Osteocyte (in vitro differentiated cells): ENCODE measurements around the gene PMP22. TPM values are rescaled to one million over a fixed set of nuclear protein-coding genes. Genes with fewer than 3 reads are reported as not detected.
"Not testable (repeated sequence)": the region's sequence is repeated elsewhere in the genome, so short reads cannot be mapped to it uniquely, and the experiment has no call there.

Experiments used
- DNase-seq: peaks from one replicate; pipeline ENCODE4 v3.0.0; 2021; ENCODE audit warnings: mixed read lengths; ENCODE audit not compliant: unreplicated experiment; ENCODE audit errors: extremely low spot score
- H3K27ac Mint-ChIP-seq: one replicate; pipeline ENCODE4 v1.8.0; 2021; ENCODE audit warnings: mild to moderate bottlenecking, mixed read lengths; ENCODE audit not compliant: unreplicated experiment
- H3K27me3 Mint-ChIP-seq: one replicate; pipeline ENCODE4 v1.8.0; 2021; ENCODE audit warnings: mixed read lengths; ENCODE audit not compliant: unreplicated experiment
- H3K36me3 Mint-ChIP-seq: one replicate; pipeline ENCODE4 v1.8.0; 2021; ENCODE audit warnings: mixed read lengths; ENCODE audit not compliant: unreplicated experiment
- H3K4me1 Mint-ChIP-seq: one replicate; pipeline ENCODE4 v1.8.0; 2021; ENCODE audit warnings: mixed read lengths; ENCODE audit not compliant: unreplicated experiment
- H3K4me3 Mint-ChIP-seq: one replicate; pipeline ENCODE4 v1.8.0; 2021; ENCODE audit warnings: mild to moderate bottlenecking, moderate library complexity, mixed read lengths; ENCODE audit not compliant: unreplicated experiment
- H3K9me3 Mint-ChIP-seq: one replicate; pipeline ENCODE4 v1.8.0; 2021; ENCODE audit warnings: mixed read lengths; ENCODE audit not compliant: unreplicated experiment
- CTCF ChIP-seq: fragments of 200-600 bp; sonication (generic); IDR thresholded peaks from 2 replicates; pipeline ENCODE4 v1.5.0; 2021; ENCODE audit warnings: antibody characterized with exemption, mild to moderate bottlenecking, moderate library complexity
- total RNA-seq: library from RNA; stranded (reverse); gene quantifications from 2 replicates; pipeline ENCODE4 v1.2.1, GENCODE V29; 2021

PMP22 gene
- total RNA-seq, 1 donor from 2014 or later: 188 TPM

- no peak overlapping the region for H3K4me3 Mint-ChIP-seq
- peaks cover 75% of the 10 kb centered on the region for H3K36me3 Mint-ChIP-seq
- DNase-seq: no peak
- H3K27me3 Mint-ChIP-seq: no peaks in the 10 kb centered on the region
- H3K9me3 Mint-ChIP-seq: no peaks in the 10 kb centered on the region
- peaks cover 8% of the 10 kb centered on the region for H3K4me1 Mint-ChIP-seq
- no peak for TF ChIP-seq CTCF
- H3K27ac Mint-ChIP-seq: no peak overlapping the region
Observed at GRCh38 chr17:15232517-15232915, 32.6 kb downstream of the PMP22 start.

DNA sequence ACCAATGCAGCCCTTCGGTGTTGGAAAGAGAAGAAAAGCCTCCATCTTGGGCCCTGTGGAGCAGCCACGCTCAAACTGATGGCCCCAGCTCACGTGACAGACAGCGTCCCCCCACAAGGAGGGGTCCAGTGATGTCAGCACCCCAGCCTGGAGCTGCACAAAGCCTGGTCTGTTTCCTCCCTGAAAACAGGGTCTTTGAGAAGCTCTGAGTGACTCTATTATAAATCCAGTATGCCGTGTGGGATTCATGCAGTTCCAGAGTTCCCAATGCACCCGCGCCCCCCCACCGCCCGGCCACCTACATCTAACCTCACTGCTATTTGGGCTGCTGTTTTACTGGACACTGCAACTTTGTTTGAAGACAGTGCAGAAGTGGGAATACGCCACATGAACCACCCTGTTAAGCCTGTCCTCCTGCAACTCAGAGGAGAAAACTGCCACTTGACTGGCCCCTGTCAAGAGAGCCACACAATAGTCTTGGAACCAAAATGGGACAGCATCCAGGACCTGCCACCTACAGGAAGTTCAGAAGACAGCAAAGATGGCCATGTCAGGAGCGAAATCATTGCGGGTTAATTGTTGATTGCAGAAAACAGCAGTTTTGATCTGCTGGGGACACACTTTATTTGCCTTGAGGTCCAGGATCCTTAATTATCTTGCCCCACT lies 33.1 kb downstream of the PMP22 start:
- no peak for DNase-seq
- TF ChIP-seq CTCF: no peak
- Mint-ChIP-seq H3K9me3 (no peaks in the 10 kb centered on the region), H3K4me3 (no peak overlapping the region), H3K4me1 (peaks cover 8% of the 10 kb centered on the region), H3K27me3 (no peaks in the 10 kb centered on the region), H3K27ac (no peak overlapping the region), H3K36me3 (peaks cover 74% of the 10 kb centered on the region)

GRCh38 chr17:15230866-15231265 lies 34.3 kb downstream of the PMP22 start:
- no peak for TF ChIP-seq CTCF
- DNase-seq: no peak
- H3K27ac Mint-ChIP-seq: no peak overlapping the region
- H3K27me3 Mint-ChIP-seq: no peaks in the 10 kb centered on the region
- H3K4me3 Mint-ChIP-seq: no peak overlapping the region
- H3K36me3 Mint-ChIP-seq: peaks cover 65% of the 10 kb centered on the region
- H3K4me1 Mint-ChIP-seq: peaks cover 8% of the 10 kb centered on the region
- H3K9me3 Mint-ChIP-seq: no peaks in the 10 kb centered on the region

DNA sequence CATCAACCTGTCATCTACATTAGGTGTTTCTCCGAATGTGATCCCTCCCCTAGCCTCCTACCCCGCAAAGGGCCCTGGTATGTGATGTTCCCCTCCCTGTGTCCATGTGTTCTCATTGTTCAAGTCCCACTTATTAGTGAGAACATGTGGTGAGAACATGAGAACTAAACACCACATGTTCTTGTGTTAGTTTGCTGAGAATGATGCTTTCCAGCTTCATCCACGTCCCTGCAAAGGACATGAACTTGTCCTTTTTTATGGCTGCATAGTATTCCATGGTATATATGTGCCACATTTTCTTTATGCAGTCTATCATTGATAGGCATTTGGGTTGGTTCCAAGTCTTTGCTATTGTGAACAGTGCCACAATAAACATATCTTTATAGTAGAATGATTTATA lies 43.3 kb downstream of the PMP22 start:
- H3K9me3 Mint-ChIP-seq: not testable (repeated sequence)

GRCh38 chr17:15220785-15221184 lies 44.3 kb downstream of the PMP22 start:
- TF ChIP-seq CTCF: no peak
- Mint-ChIP-seq H3K9me3 (no peaks in the 10 kb centered on the region), H3K36me3 (peaks cover 5% of the 10 kb centered on the region), H3K4me3 (no peak overlapping the region), H3K27ac (peak overlapping the region; percentile 83), H3K4me1 (peaks cover 12% of the 10 kb centered on the region), H3K27me3 (no peaks in the 10 kb centered on the region)
- DNase-seq: no peak

More for the DNA sequence above, 43.3 kb downstream of the PMP22 start:
- H3K27ac Mint-ChIP-seq, H3K27me3 Mint-ChIP-seq, H3K36me3 Mint-ChIP-seq, H3K4me3 Mint-ChIP-seq, DNase-seq: not testable (repeated sequence)
- H3K4me1 Mint-ChIP-seq: peaks cover 12% of the 10 kb centered on the region
